ENCODE data around the gene PRELID3B.

GRCh38 chr20:58994390-58995159 is 48.0 kb downstream of the PRELID3B start:
- TF ChIP-seq CTCF (IDR thresholded peaks at IDR 0.05; ENCODE audit: low read length), result no peak
- TF ChIP-seq EZH2 (IDR thresholded peaks at IDR 0.05; ENCODE audit: borderline replicate concordance, low read length), result no peak
